ENCODE results near the gene DYRK2. TPM values are rescaled to one million over a fixed set of nuclear protein-coding genes. Genes with fewer than 3 reads are reported as not detected.

DYRK2 gene
- total RNA-seq, 2 experiments from 2014 or later, result 72.9 to 73.1 TPM

DNA sequence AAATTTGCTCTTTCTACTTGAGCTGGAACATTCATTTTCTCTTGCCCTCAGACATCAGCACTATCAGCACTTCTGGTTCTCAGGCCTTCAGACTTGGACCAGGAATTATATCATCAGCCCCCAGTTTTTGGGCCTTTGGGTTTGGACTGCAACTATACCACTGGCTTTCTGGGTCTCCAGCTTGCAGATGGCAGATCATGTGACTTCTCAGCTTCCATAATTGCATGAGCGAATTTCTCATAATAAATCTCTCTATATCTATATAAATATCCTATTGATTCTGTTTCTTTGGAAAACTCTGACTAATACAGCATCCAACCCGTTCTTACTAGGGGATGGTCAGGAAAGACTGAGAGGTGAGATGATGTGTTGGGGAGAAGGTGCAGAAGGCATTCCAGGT is 22.4 kb upstream of the DYRK2 start:
- POLR2A ChIA-PET, result no interaction called here
- CTCF ChIA-PET, result no interaction called here
- no peaks in the 10 kb centered on the region for H3K27me3 Mint-ChIP-seq (ENCODE audit: low read depth)
- DNase-seq (no peak), ATAC-seq (no peak)
- no peak overlapping the region for H3K4me3 Mint-ChIP-seq
- H3K4me1 Mint-ChIP-seq (ENCODE audit: low read depth), result peaks cover 31% of the 10 kb centered on the region
- peaks cover 10% of the 10 kb centered on the region for H3K9me3 Mint-ChIP-seq (ENCODE audit: insufficient read depth)
- H3K36me3 Mint-ChIP-seq (ENCODE audit: low read depth), result peaks cover 17% of the 10 kb centered on the region
- H3K27ac Mint-ChIP-seq, result no peak overlapping the region

- ATAC-seq, result peak; percentile 99
- H3K9me3 Mint-ChIP-seq (ENCODE audit: insufficient read depth), result peaks cover 15% of the 10 kb centered on the region
- peak overlapping the region; percentile 45 for H3K4me3 Mint-ChIP-seq
- peaks cover 62% of the 10 kb centered on the region for H3K4me1 Mint-ChIP-seq (ENCODE audit: low read depth)
- DNase-seq, result peak; percentile 94
- peaks cover 2% of the 10 kb centered on the region for H3K27me3 Mint-ChIP-seq (ENCODE audit: low read depth)
- peaks cover 27% of the 10 kb centered on the region for H3K36me3 Mint-ChIP-seq (ENCODE audit: low read depth)
- H3K27ac Mint-ChIP-seq, result peak overlapping the region; percentile 93
- CTCF ChIA-PET, result interaction anchor here (0.9 to 1.7 kb wide), 15 partner anchors 10 to 312 kb away, joined by 3 to 13 read pairs (median 3); partner anchors contain the start of gene DYRK2
- POLR2A ChIA-PET, result interaction anchor here (0.8 to 2.1 kb wide), 6 partner anchors 8 to 147 kb away, joined by 3 to 29 read pairs (median 6); partner anchors contain the start of gene DYRK2
Measured at GRCh38 chr12:67630373-67631088, 18.0 kb upstream of the DYRK2 start.

- Mint-ChIP-seq H3K36me3 (ENCODE audit: low read depth) (peaks cover 26% of the 10 kb centered on the region), H3K4me1 (ENCODE audit: low read depth) (peaks cover 61% of the 10 kb centered on the region), H3K27me3 (ENCODE audit: low read depth) (peaks cover 2% of the 10 kb centered on the region), H3K4me3 (no peak overlapping the region), H3K9me3 (ENCODE audit: insufficient read depth) (peaks cover 15% of the 10 kb centered on the region), H3K27ac (no peak overlapping the region)
- DNase-seq (no peak), ATAC-seq (no peak)
- ChIA-PET POLR2A (interaction anchor here (1.6 to 2.1 kb wide), 2 partner anchors 16 kb away, joined by 8 to 29 read pairs; partner anchors contain the start of gene DYRK2), CTCF (interaction anchor here (0.7 to 1.6 kb wide), 5 partner anchors 9 to 278 kb away, joined by 3 to 4 read pairs (median 3); no protein-coding TSS in a partner anchor)
Measured at GRCh38 chr12:67632005-67632404, 16.5 kb upstream of the DYRK2 start.

- Mint-ChIP-seq H3K4me3 (no peak overlapping the region), H3K4me1 (ENCODE audit: low read depth) (peaks cover 59% of the 10 kb centered on the region), H3K27me3 (ENCODE audit: low read depth) (peaks cover 2% of the 10 kb centered on the region), H3K36me3 (ENCODE audit: low read depth) (peaks cover 26% of the 10 kb centered on the region), H3K9me3 (ENCODE audit: insufficient read depth) (peaks cover 17% of the 10 kb centered on the region), H3K27ac (no peak overlapping the region)
- ChIA-PET POLR2A (interaction anchor here (1.5 to 1.6 kb wide), 2 partner anchors 15 to 364 kb away, joined by 4 to 8 read pairs; partner anchors contain the start of genes CAND1 and DYRK2), CTCF (interaction anchor here (1.1 to 2.4 kb wide), 5 partner anchors 10 to 54 kb away, joined by 3 to 12 read pairs (median 6); partner anchors contain the start of gene DYRK2)
- ATAC-seq (no peak), DNase-seq (no peak)
Measured at GRCh38 chr12:67633024-67633610, 15.4 kb upstream of the DYRK2 start.

- ATAC-seq (no peak), DNase-seq (no peak)
- H3K4me1 Mint-ChIP-seq (ENCODE audit: low read depth), result peaks cover 54% of the 10 kb centered on the region
- POLR2A ChIA-PET, result interaction anchor here (0.6 to 1.6 kb wide), 3 partner anchors 14 to 365 kb away, joined by 4 to 8 read pairs (median 6); partner anchors contain the start of genes CAND1 and DYRK2
- H3K27me3 Mint-ChIP-seq (ENCODE audit: low read depth), result peaks cover 2% of the 10 kb centered on the region
- CTCF ChIA-PET, result interaction anchor here (1.1 to 2.4 kb wide), 4 partner anchors 9 to 55 kb away, joined by 3 to 12 read pairs (median 6); partner anchors contain the start of gene DYRK2
- no peak overlapping the region for H3K4me3 Mint-ChIP-seq
- peaks cover 18% of the 10 kb centered on the region for H3K9me3 Mint-ChIP-seq (ENCODE audit: insufficient read depth)
- peaks cover 23% of the 10 kb centered on the region for H3K36me3 Mint-ChIP-seq (ENCODE audit: low read depth)
- peak overlapping the region; percentile 28 for H3K27ac Mint-ChIP-seq
Measured at GRCh38 chr12:67633708-67634107, 14.8 kb upstream of the DYRK2 start.

GRCh38 chr12:67634303-67634761 is 14.2 kb upstream of the DYRK2 start:
- DNase-seq (no peak), ATAC-seq (no peak)
- ChIA-PET POLR2A (interaction anchor here (0.6 to 2.3 kb wide), 2 partner anchors 14 to 130 kb away, joined by 6 to 9 read pairs; partner anchors contain the start of gene DYRK2), CTCF (interaction anchor here (1.6 to 2.4 kb wide), 3 partner anchors 9 to 14 kb away, joined by 6 to 12 read pairs (median 6); partner anchors contain the start of gene DYRK2)
- Mint-ChIP-seq H3K27me3 (ENCODE audit: low read depth) (peaks cover 2% of the 10 kb centered on the region), H3K9me3 (ENCODE audit: insufficient read depth) (peaks cover 14% of the 10 kb centered on the region), H3K36me3 (ENCODE audit: low read depth) (peaks cover 18% of the 10 kb centered on the region), H3K4me1 (ENCODE audit: low read depth) (peaks cover 50% of the 10 kb centered on the region), H3K4me3 (no peak overlapping the region), H3K27ac (no peak overlapping the region)

- Mint-ChIP-seq H3K4me1 (ENCODE audit: low read depth) (peaks cover 18% of the 10 kb centered on the region), H3K36me3 (ENCODE audit: low read depth) (peaks cover 7% of the 10 kb centered on the region), H3K4me3 (no peak overlapping the region), H3K27ac (no peak overlapping the region), H3K27me3 (ENCODE audit: low read depth) (peaks cover 4% of the 10 kb centered on the region), H3K9me3 (ENCODE audit: insufficient read depth) (peaks cover 8% of the 10 kb centered on the region)
- POLR2A ChIA-PET, result interaction anchor here (1.7 kb wide), 1 partner anchor 11 kb away, joined by 5 read pairs; the partner anchor contains the start of gene DYRK2
- CTCF ChIA-PET, result interaction anchor here (0.9 kb wide), 1 partner anchor 9 kb away, joined by 3 read pairs; no protein-coding TSS in a partner anchor
- DNase-seq (no peak), ATAC-seq (no peak)
Measured at GRCh38 chr12:67637718-67638117, 10.8 kb upstream of the DYRK2 start.

DNA sequence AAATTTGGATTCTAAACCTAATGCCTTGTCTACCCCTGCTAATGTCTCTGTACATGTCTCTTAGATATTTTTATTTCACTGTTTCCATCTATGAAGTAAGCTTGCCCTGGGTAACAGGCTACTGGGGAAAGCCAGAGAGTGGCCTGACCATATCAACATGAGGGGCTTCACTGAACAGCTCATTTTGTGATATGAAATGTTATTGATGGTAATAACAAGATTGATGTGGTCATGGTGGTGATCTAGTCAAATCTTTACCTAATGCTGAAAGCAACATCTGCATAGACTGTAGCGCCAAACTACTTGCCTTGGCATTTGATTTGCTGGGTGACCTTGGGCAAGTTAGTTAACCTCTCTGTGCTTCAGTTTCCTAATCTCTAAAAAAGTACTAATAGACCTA is 9.9 kb upstream of the DYRK2 start:
- ATAC-seq (no peak), DNase-seq (no peak)
- no peak overlapping the region for H3K4me3 Mint-ChIP-seq
- ChIA-PET POLR2A (interaction anchor here (1.7 kb wide), 1 partner anchor 10 kb away, joined by 5 read pairs; the partner anchor contains the start of gene DYRK2), CTCF (no interaction called here)
- no peak overlapping the region for H3K27ac Mint-ChIP-seq
- H3K27me3 Mint-ChIP-seq (ENCODE audit: low read depth), result peaks cover 4% of the 10 kb centered on the region
- peaks cover 3% of the 10 kb centered on the region for H3K9me3 Mint-ChIP-seq (ENCODE audit: insufficient read depth)
- H3K36me3 Mint-ChIP-seq (ENCODE audit: low read depth), result peaks cover under 1% of the 10 kb centered on the region
- peaks cover 8% of the 10 kb centered on the region for H3K4me1 Mint-ChIP-seq (ENCODE audit: low read depth)

DNA sequence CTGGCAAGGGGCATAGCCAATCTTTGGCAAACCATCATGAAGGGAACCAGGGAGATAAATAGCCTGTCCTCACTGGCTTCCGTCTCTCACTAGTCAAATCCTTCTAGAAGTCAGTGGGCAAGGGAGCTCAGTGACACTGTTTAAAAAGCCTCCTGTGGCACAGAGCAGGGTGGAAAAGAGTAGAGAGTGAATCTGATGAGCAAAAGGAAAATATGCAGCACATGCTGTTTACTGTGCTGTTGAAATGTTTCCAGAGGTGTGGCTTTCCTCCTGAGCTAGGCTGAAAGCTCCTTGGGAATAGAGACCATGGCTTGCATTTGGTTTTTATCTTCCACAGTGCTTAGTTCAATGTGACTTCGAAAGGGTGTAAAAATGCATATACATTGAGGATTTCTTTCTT is 7.7 kb upstream of the DYRK2 start:
- CTCF ChIA-PET, result interaction anchor here (0.6 to 1.1 kb wide), 3 partner anchors 10 to 897 kb away, joined by 3 read pairs; no protein-coding TSS in a partner anchor
- Mint-ChIP-seq H3K4me3 (no peak overlapping the region), H3K27me3 (ENCODE audit: low read depth) (peaks cover 4% of the 10 kb centered on the region), H3K4me1 (ENCODE audit: low read depth) (peaks cover 1% of the 10 kb centered on the region), H3K27ac (no peak overlapping the region), H3K36me3 (ENCODE audit: low read depth) (no peaks in the 10 kb centered on the region), H3K9me3 (ENCODE audit: insufficient read depth) (peaks cover 3% of the 10 kb centered on the region)
- POLR2A ChIA-PET, result no interaction called here
- ATAC-seq (no peak), DNase-seq (no peak)

- ATAC-seq, result no peak
- Mint-ChIP-seq H3K27me3 (ENCODE audit: low read depth) (peaks cover 3% of the 10 kb centered on the region), H3K36me3 (ENCODE audit: low read depth) (peaks cover 3% of the 10 kb centered on the region), H3K4me3 (no peak overlapping the region), H3K27ac (no peak overlapping the region), H3K9me3 (ENCODE audit: insufficient read depth) (no peaks in the 10 kb centered on the region), H3K4me1 (ENCODE audit: low read depth) (peaks cover 16% of the 10 kb centered on the region)
- POLR2A ChIA-PET, result no interaction called here
- CTCF ChIA-PET, result interaction anchor here (2.0 kb wide), 1 partner anchor 12 kb away, joined by 6 read pairs; no protein-coding TSS in a partner anchor
- DNase-seq, result no peak
Measured at GRCh38 chr12:67645126-67645525, 3.4 kb upstream of the DYRK2 start.

DNA sequence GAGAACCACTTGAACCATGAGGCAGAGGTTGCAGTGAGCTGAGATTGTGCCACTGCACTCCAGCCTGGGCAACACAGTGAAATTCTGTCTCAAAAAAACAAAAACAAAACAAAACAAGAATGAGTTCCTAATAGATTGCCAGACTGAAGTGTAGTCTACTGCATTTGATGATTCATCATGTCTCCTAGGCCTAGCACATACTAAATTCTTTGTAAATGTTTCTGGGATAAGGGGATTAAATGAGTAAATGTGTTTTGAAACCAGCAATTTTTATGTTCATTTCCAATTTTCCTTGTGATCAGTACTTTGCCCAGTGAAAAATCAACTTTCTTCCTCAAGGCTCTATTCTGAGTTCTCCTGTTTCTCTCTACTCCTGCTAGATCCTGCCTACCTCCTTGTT is 2.9 kb upstream of the DYRK2 start:
- Mint-ChIP-seq H3K36me3 (ENCODE audit: low read depth) (peaks cover 7% of the 10 kb centered on the region), H3K9me3 (ENCODE audit: insufficient read depth) (no peaks in the 10 kb centered on the region), H3K4me1 (ENCODE audit: low read depth) (peaks cover 18% of the 10 kb centered on the region), H3K27ac (no peak overlapping the region), H3K4me3 (no peak overlapping the region), H3K27me3 (ENCODE audit: low read depth) (no peaks in the 10 kb centered on the region)
- CTCF ChIA-PET, result interaction anchor here (1.5 to 2.0 kb wide), 3 partner anchors 8 to 14 kb away, joined by 3 to 6 read pairs (median 3); no protein-coding TSS in a partner anchor
- POLR2A ChIA-PET, result no interaction called here
- ATAC-seq (no peak), DNase-seq (no peak)

Data from activated CD8-positive, alpha-beta T cell treated with anti-CD3 and anti-CD28 coated beads, Interleukin-2, amount 10 ng/mL, durations not matched to agents 7 days and 5 days (primary cell).